GM18909 (cell line): ENCODE data around the gene MTF2.
"Not testable (repeated sequence)": the region's sequence is repeated elsewhere in the genome, so short reads cannot be mapped to it uniquely, and the experiment has no call there.

ENCODE experiments used
- ATAC-seq: cut with Tn5 transposase; IDR thresholded peaks from one replicate; pipeline ENCODE4 v1.9.1; 2021; ENCODE audit warnings: mild to moderate bottlenecking; ENCODE audit not compliant: unreplicated experiment, poor library complexity

MTF2 gene

GRCh38 chr1:93137604-93138292 lies 58.7 kb downstream of the MTF2 start:
- ATAC-seq = no peak

- ATAC-seq = no peak
Observed at GRCh38 chr1:93140106-93140505, 61.0 kb downstream of the MTF2 start.

- no peak for ATAC-seq
Observed at GRCh38 chr1:93142161-93142560, 63.1 kb downstream of the MTF2 start.

- no peak for ATAC-seq
Observed at GRCh38 chr1:93143136-93143535, 64.1 kb downstream of the MTF2 start.

- no peak for ATAC-seq
Observed at GRCh38 chr1:93143769-93144168, 64.7 kb downstream of the MTF2 start.

GRCh38 chr1:93148001-93148400 lies 68.9 kb downstream of the MTF2 start:
- no peak for ATAC-seq

- ATAC-seq = no peak
Observed at GRCh38 chr1:93150729-93151128, 71.6 kb downstream of the MTF2 start.

GRCh38 chr1:93151474-93151873 lies 72.4 kb downstream of the MTF2 start:
- no peak for ATAC-seq

GRCh38 chr1:93152835-93153234 lies 73.8 kb downstream of the MTF2 start:
- no peak for ATAC-seq

- ATAC-seq = no peak
Observed at GRCh38 chr1:93154898-93155297, 75.8 kb downstream of the MTF2 start.

GRCh38 chr1:93155335-93155734 lies 76.3 kb downstream of the MTF2 start:
- no peak for ATAC-seq

GRCh38 chr1:93159337-93159736 lies 80.3 kb downstream of the MTF2 start:
- no peak for ATAC-seq

GRCh38 chr1:93163314-93163713 lies 84.2 kb downstream of the MTF2 start:
- ATAC-seq = not testable (repeated sequence)

GRCh38 chr1:93164816-93165215 lies 85.7 kb downstream of the MTF2 start:
- no peak for ATAC-seq

DNA sequence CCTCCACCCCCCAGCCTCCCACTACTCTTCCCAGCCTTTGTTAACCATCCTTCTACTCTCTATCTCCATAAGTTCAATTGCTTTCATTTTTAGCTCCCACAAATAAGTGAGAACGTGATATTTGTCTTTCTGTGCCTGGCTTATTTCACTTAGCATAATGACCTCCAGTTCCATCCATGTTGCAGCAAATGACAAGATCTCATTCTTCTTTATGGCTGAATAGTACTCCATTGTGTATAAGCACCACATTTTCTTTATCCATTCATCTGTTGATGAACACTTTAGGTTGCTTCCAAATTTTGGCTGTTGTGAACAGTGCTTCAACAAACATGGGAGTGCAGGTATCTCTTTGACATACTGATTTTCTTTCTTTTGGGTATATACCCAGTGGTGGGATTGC lies 86.8 kb downstream of the MTF2 start:
- ATAC-seq = not testable (repeated sequence)

DNA sequence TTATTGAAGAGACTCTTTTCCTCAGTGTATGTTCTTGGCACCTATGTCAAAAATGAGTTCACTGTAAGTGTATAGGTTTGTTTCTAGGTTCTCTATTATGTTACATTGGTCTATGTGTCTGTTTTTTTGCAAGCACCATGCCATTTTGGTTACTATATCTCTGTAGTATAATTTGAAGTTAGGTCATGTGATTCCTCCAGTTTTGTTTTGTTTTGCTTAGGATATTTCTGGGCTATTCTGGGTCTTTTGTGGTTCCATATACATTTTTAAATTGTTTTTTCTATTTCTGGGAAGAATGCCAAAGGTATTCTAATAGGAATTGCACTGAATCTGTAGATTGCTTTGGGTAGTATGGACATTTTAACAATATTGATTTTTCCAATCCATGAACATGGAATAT lies 87.9 kb downstream of the MTF2 start:
- no peak for ATAC-seq

DNA sequence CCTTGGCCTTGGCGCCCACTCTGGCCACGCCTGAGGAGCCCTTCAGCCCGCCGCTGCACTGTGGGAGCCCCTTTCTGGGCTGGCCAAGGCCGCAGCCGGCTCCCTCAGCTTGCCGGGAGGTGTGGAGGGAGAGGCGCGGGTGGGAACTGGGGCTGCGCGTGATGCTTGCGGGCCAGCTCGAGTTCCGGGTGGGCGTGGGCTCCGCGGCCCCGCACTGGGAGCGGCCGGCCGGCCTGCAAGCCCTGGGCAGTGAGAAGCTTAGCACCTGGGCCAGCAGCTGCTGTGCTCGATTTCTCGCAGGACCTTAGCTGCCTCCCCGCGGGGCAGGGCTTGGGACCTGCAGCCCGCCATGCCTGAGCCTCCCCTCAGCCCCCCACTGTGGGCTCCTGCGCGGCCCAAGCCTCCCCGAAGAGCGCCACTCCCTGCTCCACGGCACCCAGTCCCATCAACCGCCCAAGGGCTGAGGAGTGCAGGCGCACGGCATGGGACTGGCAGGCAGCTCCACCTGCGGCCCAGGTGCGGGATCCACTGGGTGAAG lies 91.1 kb downstream of the MTF2 start:
- not testable (repeated sequence) for ATAC-seq

DNA sequence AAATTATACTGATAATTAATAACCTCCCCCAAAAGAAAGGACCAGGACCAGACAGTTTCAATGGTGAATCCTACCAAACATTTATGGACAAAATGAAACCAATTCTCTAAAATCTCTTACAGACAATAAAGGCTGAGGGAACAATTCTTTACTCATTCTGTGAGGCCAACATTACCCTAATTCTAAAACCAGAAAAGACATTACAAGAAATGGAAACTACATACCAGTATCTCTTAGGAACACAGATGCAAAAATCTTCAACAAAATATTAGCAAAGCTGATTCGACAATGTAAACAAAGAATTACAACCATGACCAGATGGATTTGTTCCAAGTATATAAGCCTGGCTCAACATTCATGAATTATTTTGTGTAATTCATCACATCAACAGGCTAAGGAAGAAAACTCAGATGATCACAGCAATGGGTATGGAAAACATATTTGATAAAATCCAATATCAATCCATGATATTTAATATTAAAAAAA lies 92.5 kb downstream of the MTF2 start:
- ATAC-seq = no peak

DNA sequence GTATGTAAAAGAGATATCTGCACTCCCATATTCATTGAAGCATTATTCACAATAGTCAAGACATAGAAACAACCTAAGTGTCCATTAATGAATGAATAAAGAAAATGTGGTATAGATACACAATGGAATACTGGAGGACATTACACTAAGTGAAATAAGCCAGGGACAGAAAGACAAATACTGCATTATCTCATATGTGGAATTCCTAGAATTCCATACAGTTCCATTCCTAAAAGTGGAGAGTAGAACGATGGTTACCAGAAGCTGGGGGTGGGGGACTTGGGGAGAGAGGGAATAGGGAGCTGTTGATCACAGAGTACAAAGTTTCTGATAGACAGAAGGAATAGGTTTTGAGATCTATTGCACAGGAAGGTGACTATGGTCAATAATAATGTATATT lies 93.7 kb downstream of the MTF2 start:
- ATAC-seq = no peak

- ATAC-seq = not testable (repeated sequence)
Observed at GRCh38 chr1:93174638-93175037, 95.6 kb downstream of the MTF2 start.

DNA sequence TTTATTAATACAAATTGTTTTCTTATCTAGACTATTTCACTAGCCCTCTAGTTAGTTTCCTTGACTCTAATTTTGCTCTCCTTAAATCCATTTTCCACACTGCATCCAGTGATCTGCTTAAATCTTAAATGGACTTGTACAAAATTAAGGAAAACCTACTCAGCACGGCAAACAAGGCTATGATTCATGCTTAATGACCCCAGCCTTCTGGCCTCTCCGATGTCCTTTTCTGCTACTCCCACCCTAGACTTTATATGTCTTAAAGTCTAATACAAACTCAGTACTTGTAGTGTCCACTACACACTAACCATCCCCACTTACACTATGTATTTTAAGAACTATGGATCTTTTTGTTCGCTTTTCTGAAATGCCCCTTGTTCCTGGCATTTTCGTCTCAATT lies 98.9 kb downstream of the MTF2 start:
- ATAC-seq = no peak

GRCh38 chr1:93178418-93178817 lies 99.3 kb downstream of the MTF2 start:
- ATAC-seq = no peak
